ENCODE measurements around the gene NAIF1.

DNA sequence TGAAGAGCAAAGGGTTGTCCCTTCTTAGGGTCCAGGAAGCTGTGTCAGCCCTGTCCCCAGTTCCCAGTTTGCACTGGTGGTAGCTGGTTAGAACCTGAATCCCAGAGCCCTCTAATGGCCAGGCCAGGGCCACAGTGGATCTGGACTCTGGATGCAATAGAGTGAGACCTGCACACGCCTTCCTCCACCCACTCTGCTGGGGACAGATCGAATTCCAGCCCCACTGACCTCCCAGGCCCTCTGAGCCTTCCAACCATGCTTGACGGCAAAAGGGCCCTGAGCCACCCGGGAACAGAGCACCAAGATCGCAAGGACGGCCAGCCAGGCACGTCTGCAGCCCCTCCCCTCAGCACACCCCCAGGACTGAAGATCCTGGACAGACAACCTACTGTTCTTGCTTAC, 23.7 kb downstream of the NAIF1 start:
- TF ChIP-seq, protein P1, sequence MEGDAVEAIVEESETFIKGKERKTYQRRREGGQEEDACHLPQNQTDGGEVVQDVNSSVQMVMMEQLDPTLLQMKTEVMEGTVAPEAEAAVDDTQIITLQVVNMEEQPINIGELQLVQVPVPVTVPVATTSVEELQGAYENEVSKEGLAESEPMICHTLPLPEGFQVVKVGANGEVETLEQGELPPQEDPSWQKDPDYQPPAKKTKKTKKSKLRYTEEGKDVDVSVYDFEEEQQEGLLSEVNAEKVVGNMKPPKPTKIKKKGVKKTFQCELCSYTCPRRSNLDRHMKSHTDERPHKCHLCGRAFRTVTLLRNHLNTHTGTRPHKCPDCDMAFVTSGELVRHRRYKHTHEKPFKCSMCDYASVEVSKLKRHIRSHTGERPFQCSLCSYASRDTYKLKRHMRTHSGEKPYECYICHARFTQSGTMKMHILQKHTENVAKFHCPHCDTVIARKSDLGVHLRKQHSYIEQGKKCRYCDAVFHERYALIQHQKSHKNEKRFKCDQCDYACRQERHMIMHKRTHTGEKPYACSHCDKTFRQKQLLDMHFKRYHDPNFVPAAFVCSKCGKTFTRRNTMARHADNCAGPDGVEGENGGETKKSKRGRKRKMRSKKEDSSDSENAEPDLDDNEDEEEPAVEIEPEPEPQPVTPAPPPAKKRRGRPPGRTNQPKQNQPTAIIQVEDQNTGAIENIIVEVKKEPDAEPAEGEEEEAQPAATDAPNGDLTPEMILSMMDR (IDR thresholded peaks at IDR 0.05): no peak
- TF ChIP-seq EP300 (IDR thresholded peaks at IDR 0.05): no peak
- no peak for TF ChIP-seq POLR2A (IDR thresholded peaks at IDR 0.05)
- peak in 1 of 4 donors; percentile 9 for TF ChIP-seq POLR2AphosphoS5 (IDR thresholded peaks at IDR 0.05)

All from sigmoid colon (tissue), 4 donors.